ENCODE data around the gene REM1. TPM values are rescaled to one million over a fixed set of nuclear protein-coding genes. Genes with fewer than 3 reads are reported as not detected.

Gene REM1
- total RNA-seq, 1 donor from 2014 or later, result 2.3 TPM

GRCh38 chr20:31472395-31473330 lies 2.4 kb upstream of the REM1 start:
- no peaks in the 10 kb centered on the region for H3K36me3 ChIP-seq
- H3K27me3 ChIP-seq (ENCODE audit: low read depth), result peaks cover 24% of the 10 kb centered on the region
- peak in 1 of 2 donors; percentile 29 for ATAC-seq
- H3K9me3 ChIP-seq, result no peaks in the 10 kb centered on the region
- no peak for TF ChIP-seq CTCF (IDR thresholded peaks at IDR 0.05)
- no peak for DNase-seq
- intact Hi-C loops (cut with DNase I), result no loop called here
- no peak overlapping the region for H3K27ac ChIP-seq
- peaks cover 12% of the 10 kb centered on the region for H3K4me1 ChIP-seq
- H3K4me3 ChIP-seq, result no peak overlapping the region

GRCh38 chr20:31473331-31474096 lies 1.6 kb upstream of the REM1 start:
- no peak overlapping the region for H3K4me3 ChIP-seq
- ATAC-seq (no peak), DNase-seq (no peak)
- intact Hi-C loops (cut with DNase I), result no loop called here
- H3K4me1 ChIP-seq, result peaks cover 12% of the 10 kb centered on the region
- no peak overlapping the region for H3K27ac ChIP-seq
- TF ChIP-seq CTCF (IDR thresholded peaks at IDR 0.05), result no peak
- H3K36me3 ChIP-seq, result no peaks in the 10 kb centered on the region
- H3K27me3 ChIP-seq (ENCODE audit: low read depth), result peaks cover 24% of the 10 kb centered on the region
- no peaks in the 10 kb centered on the region for H3K9me3 ChIP-seq

- DNase-seq (no peak), ATAC-seq (no peak)
- no peaks in the 10 kb centered on the region for H3K9me3 ChIP-seq
- H3K27me3 ChIP-seq (ENCODE audit: low read depth), result peaks cover 24% of the 10 kb centered on the region
- H3K27ac ChIP-seq, result no peak overlapping the region
- TF ChIP-seq CTCF (IDR thresholded peaks at IDR 0.05), result no peak
- peaks cover 12% of the 10 kb centered on the region for H3K4me1 ChIP-seq
- H3K4me3 ChIP-seq, result no peak overlapping the region
- H3K36me3 ChIP-seq, result no peaks in the 10 kb centered on the region
- intact Hi-C loops (cut with DNase I), result no loop called here
These were observed 1.0 kb upstream of the REM1 start for GRCh38 chr20:31474097-31474436.

- Histone ChIP-seq H3K4me1 (peaks cover 12% of the 10 kb centered on the region), H3K4me3 (peak overlapping the region; percentile 51), H3K36me3 (no peaks in the 10 kb centered on the region), H3K9me3 (no peaks in the 10 kb centered on the region), H3K27me3 (ENCODE audit: low read depth) (peaks cover 24% of the 10 kb centered on the region), H3K27ac (peak overlapping the region; percentile 47)
- no peak for DNase-seq
- no peak for TF ChIP-seq CTCF (IDR thresholded peaks at IDR 0.05)
- intact Hi-C loops (cut with DNase I), result no loop called here
- ATAC-seq, result peak; percentile 32 to 47
These were observed 595 bp downstream of the REM1 start for GRCh38 chr20:31475472-31476293.

DNA sequence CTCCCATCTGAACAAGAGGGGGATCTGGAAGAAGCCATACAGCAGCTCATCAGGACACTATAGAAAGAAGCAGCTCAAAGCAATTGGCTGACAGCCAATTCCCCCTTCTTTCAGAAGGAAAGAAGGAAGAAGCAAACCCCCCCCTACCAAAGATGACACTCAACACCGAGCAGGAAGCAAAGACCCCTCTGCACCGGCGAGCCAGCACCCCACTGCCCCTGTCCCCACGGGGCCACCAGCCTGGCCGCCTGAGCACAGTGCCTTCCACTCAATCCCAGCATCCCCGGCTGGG lies 1.2 kb downstream of the REM1 start:
- DNase-seq, result no peak

More for the DNA sequence above, 1.2 kb downstream of the REM1 start:
- no peak for ATAC-seq
- Histone ChIP-seq H3K4me3 (peak overlapping the region; percentile 51), H3K9me3 (no peaks in the 10 kb centered on the region), H3K27ac (no peak overlapping the region), H3K27me3 (ENCODE audit: low read depth) (peaks cover 24% of the 10 kb centered on the region), H3K4me1 (peaks cover 12% of the 10 kb centered on the region), H3K36me3 (no peaks in the 10 kb centered on the region)
- no peak for TF ChIP-seq CTCF (IDR thresholded peaks at IDR 0.05)
- intact Hi-C loops (cut with DNase I), result no loop called here
